Endothelial cell of umbilical vein (primary cell): ENCODE results near the gene SEMA7A. TPM values are rescaled to one million over a fixed set of nuclear protein-coding genes. Genes with fewer than 3 reads are reported as not detected.

Source experiments
- BruUV-seq: library from RNA; stranded (reverse); fragments of 400-500 nt; replicated peaks from 2 replicates; lab custom pipeline; 2021; lab: Mats Ljungman, UMichigan
- CTCF ChIA-PET: fragments of 300-600, 350-600 bp; sonication (Branson Sonifier 250); formaldehyde crosslinking; loops from one replicate; lab custom pipeline; 2021; ENCODE audit warnings: antibody characterized with exemption, inconsistent platforms; lab: Charles Lee
- POLR2A ChIA-PET: fragments of 300-600, 350-600 bp; sonication (Branson Sonifier 250); formaldehyde crosslinking; loops from one replicate; lab custom pipeline; 2021; ENCODE audit warnings: antibody characterized with exemption, inconsistent platforms; lab: Charles Lee
- DNase-seq: peaks from one replicate; pipeline ENCODE4 v3.0.0-alpha.2; 2011; ENCODE audit warnings: low read depth, low spot score
- FAIRE-seq: peaks from 2 replicates; lab custom pipeline; 2011; peaks lifted over from hg19 to GRCh38; lab: Jason Lieb, UNC
- H2AFZ ChIP-seq: 2 replicates; pipeline ENCODE4 v1.6.0; 2012; ENCODE audit warnings: low read depth, low read length, control low read depth, inconsistent platforms
- H3K27ac ChIP-seq: 2 replicates; pipeline ENCODE4 v1.5.1; 2011; ENCODE audit warnings: low read depth, mild to moderate bottlenecking, control low read depth, low read length, moderate library complexity; ENCODE audit not compliant: insufficient read depth
- H3K27me3 ChIP-seq, 2 experiments: 2 replicates each; pipeline versions ENCODE4 v1.6.0 to v1.6.1; 2011; ENCODE audit warnings: low read length in 2 of 2, mixed read lengths in 1 of 2; ENCODE audit not compliant: control insufficient read depth in 2 of 2, insufficient read depth in 2 of 2
- H3K36me3 ChIP-seq, 2 experiments: 2 replicates in 1 of 2; 3 replicates in 1 of 2; pipeline ENCODE4 v1.5.1; 2011; ENCODE audit warnings: low read length in 2 of 2, mild to moderate bottlenecking in 1 of 2, moderate library complexity in 1 of 2; ENCODE audit not compliant: control insufficient read depth in 2 of 2, insufficient read depth in 2 of 2; ENCODE audit errors: extremely low read depth in 1 of 2
- H3K4me1 ChIP-seq: 3 replicates; pipeline ENCODE4 v1.5.1; 2011; ENCODE audit warnings: mild to moderate bottlenecking, low read length; ENCODE audit not compliant: control insufficient read depth, insufficient read depth; ENCODE audit errors: extremely low read depth
- H3K4me2 ChIP-seq: 2 replicates; pipeline ENCODE4 v1.6.1; 2011; ENCODE audit warnings: low read length, control low read depth, mixed read lengths; ENCODE audit not compliant: insufficient read depth
- H3K4me3 ChIP-seq, 3 experiments: fragments of 200-600 bp in 1 of 3; sonication (generic), shearing (Covaris generic) in 1 of 3; replicated peaks in 1 of 3; 2 replicates each; pipeline ENCODE4 v1.5.1; 2011 to 2016; ENCODE audit warnings: control low read depth in 3 of 3, low read length in 3 of 3, mild to moderate bottlenecking in 2 of 3, inconsistent platforms in 1 of 3, low read depth in 1 of 3, moderate library complexity in 1 of 3; ENCODE audit not compliant: insufficient read depth in 1 of 3
- H3K79me2 ChIP-seq: 2 replicates; pipeline ENCODE4 v1.6.0; 2012; ENCODE audit warnings: low read length, inconsistent platforms; ENCODE audit not compliant: control insufficient read depth, insufficient read depth
- H3K9ac ChIP-seq: replicated peaks from 2 replicates; pipeline ENCODE3; 2011; ENCODE audit warnings: low read length, control low read depth; ENCODE audit not compliant: insufficient read depth; ENCODE audit errors: extremely low read depth
- H3K9me1 ChIP-seq: replicated peaks from 3 replicates; pipeline ENCODE4 v1.6.0; 2011; ENCODE audit warnings: mild to moderate bottlenecking, low read length; ENCODE audit not compliant: control insufficient read depth, insufficient read depth; ENCODE audit errors: extremely low read depth
- H3K9me3 ChIP-seq: replicated peaks from 2 replicates; pipeline ENCODE4 v1.5.1; 2012; ENCODE audit warnings: low read length, inconsistent platforms; ENCODE audit not compliant: control insufficient read depth, insufficient read depth
- H4K20me1 ChIP-seq: replicated peaks from 2 replicates; pipeline ENCODE3; 2011; ENCODE audit warnings: mild to moderate bottlenecking, low read length; ENCODE audit not compliant: control insufficient read depth, insufficient read depth; ENCODE audit errors: extremely low read depth
- EZH2 ChIP-seq: IDR thresholded peaks from 2 replicates; pipeline ENCODE4 v1.6.1; 2012; ENCODE audit warnings: borderline replicate concordance, low read depth, mild to moderate bottlenecking, moderate library complexity, low read length, inconsistent platforms; ENCODE audit not compliant: severe bottlenecking
- FOS ChIP-seq: IDR thresholded peaks from 2 replicates; pipeline ENCODE4 v1.6.1; 2011; ENCODE audit warnings: mild to moderate bottlenecking, low read length, moderate library complexity, borderline replicate concordance; ENCODE audit not compliant: insufficient read depth
- GATA2 ChIP-seq: IDR thresholded peaks from 2 replicates; pipeline ENCODE4 v1.7.0; 2011; ENCODE audit warnings: low read depth, mild to moderate bottlenecking, moderate library complexity, mixed read lengths, low read length; ENCODE audit not compliant: insufficient read length, insufficient read depth
- JUN ChIP-seq: IDR thresholded peaks from 2 replicates; pipeline ENCODE4 v1.6.1; 2011; ENCODE audit warnings: borderline replicate concordance, low read depth; ENCODE audit not compliant: insufficient read length, insufficient read depth
- MYC ChIP-seq: IDR thresholded peaks from one replicate; pipeline ENCODE4 v1.6.1; 2011; ENCODE audit warnings: mild to moderate bottlenecking, low read depth, low read length
- POLR2A ChIP-seq: IDR thresholded peaks from 2 replicates; pipeline ENCODE4 v1.6.1; 2012; ENCODE audit warnings: low read depth, mild to moderate bottlenecking, control low read depth, low read length
- POLR2AphosphoS5 ChIP-seq: IDR thresholded peaks from 2 replicates; pipeline ENCODE4 v1.6.1; 2012; ENCODE audit warnings: low read depth, mild to moderate bottlenecking, control low read depth, low read length, moderate library complexity; ENCODE audit not compliant: insufficient read depth
- dilution Hi-C: fragments of 300-500 bp; cut with MboI; formaldehyde crosslinking; loops from one replicate; pipeline ENCODE4 v1.15.0; 2019; ENCODE audit warnings: low sequenced_read_pairs; ENCODE audit not compliant: extremely low pct_ligation_motif_present
- intact Hi-C: fragments of 100-400 bp; cut with micrococcal nuclease; formaldehyde crosslinking; loops from one replicate; pipeline ENCODE4 v1.10.0; 2022
- polyA plus RNA-seq, 4 experiments: library from polyadenylated mRNA; depleted of rRNA in 3 of 4; stranded (reverse) in 3 of 4; unstranded in 1 of 4; fragments of >200 nt; gene quantifications; 2 replicates each; pipeline versions ENCODE4 v1.2.1 to v1.2.3, GENCODE V29; 2011 to 2012; ENCODE audit warnings: missing spikeins in 1 of 4
- total RNA-seq: library from RNA; stranded (reverse); gene quantifications from 2 replicates; pipeline ENCODE4 v1.2.3, GENCODE V29; 2021
- TF ChIP-seq, protein P1 (sequence below), 2 donors: IDR thresholded peaks; 1 replicate in 1 of 2; 2 replicates in 1 of 2; pipeline ENCODE4 v1.5.1; 2011; ENCODE audit warnings: low read length in 2 of 2, mild to moderate bottlenecking in 2 of 2, moderate library complexity in 2 of 2, control low read depth in 1 of 2, inconsistent platforms in 1 of 2, low read depth in 1 of 2; ENCODE audit not compliant: insufficient read depth in 1 of 2; ENCODE audit errors: extremely low read depth in 1 of 2
- TF ChIP-seq, protein P2 (sequence below): IDR thresholded peaks from 2 replicates; pipeline ENCODE4 v1.6.1; 2011; ENCODE audit not compliant: insufficient read depth, insufficient read length

The SEMA7A gene
- total and polyA plus RNA-seq, 2 donors (not counting 3 experiments of a cell fraction or from before 2014, with no cell fraction given) = 1.7 to 2.0 TPM

DNA sequence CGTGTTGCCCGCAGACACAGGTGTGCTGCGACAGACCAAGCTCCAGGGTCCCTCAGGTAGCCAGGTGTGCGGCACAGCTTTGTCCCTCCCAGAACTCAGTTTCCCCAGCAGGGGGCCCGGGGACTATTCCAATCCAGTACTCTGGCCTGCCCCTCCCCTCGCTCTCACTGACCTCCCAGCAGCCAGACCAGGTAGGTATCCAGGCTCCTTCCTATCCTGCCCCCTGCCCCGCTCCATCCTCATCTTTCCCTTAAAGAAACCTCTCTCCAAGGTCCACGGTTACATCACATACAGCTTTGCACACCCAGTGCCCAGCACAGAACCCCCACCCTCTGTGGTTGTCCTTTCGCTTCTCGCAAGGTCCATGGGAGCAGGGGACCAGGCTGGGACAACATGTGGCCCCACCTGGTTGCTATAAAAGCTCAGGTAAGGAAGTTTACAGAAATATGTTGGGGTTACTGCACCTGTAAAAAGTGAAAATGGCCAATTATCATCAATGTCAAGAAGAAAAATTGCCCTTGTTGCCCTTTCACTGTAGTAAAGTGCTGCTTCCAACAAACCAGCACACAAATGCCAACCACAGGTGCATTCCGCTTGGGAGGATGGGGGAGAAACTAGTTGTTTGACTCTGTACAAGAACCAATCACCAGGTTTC lies 59.0 kb downstream of the SEMA7A start:
- Histone ChIP-seq H3K79me2 (no peaks in the 10 kb centered on the region), H3K9me1 (no peaks in the 10 kb centered on the region), H3K27me3 (peaks cover 11 to 24% of the 10 kb centered on the region in 2 experiments), H3K4me3 (no peak overlapping the region), H2AFZ (peak overlapping the region; percentile 52), H3K4me1 (peaks cover 11% of the 10 kb centered on the region), H4K20me1 (no peaks in the 10 kb centered on the region), H3K27ac (no peak overlapping the region), H3K4me2 (peak overlapping the region; percentile 79), H3K36me3 (no peaks in the 10 kb centered on the region), H3K9me3 (no peaks in the 10 kb centered on the region), H3K9ac (no peak overlapping the region)
- ChIA-PET CTCF (interaction anchor here (0.6 to 7.9 kb wide), 8 partner anchors 10 to 395 kb away, joined by 3 to 60 read pairs (median 6); partner anchors contain the start of gene SEMA7A), POLR2A (no interaction called here)
- no TSS peak for BruUV-seq
- dilution Hi-C loops = no loop called here
- TF ChIP-seq, protein P1, sequence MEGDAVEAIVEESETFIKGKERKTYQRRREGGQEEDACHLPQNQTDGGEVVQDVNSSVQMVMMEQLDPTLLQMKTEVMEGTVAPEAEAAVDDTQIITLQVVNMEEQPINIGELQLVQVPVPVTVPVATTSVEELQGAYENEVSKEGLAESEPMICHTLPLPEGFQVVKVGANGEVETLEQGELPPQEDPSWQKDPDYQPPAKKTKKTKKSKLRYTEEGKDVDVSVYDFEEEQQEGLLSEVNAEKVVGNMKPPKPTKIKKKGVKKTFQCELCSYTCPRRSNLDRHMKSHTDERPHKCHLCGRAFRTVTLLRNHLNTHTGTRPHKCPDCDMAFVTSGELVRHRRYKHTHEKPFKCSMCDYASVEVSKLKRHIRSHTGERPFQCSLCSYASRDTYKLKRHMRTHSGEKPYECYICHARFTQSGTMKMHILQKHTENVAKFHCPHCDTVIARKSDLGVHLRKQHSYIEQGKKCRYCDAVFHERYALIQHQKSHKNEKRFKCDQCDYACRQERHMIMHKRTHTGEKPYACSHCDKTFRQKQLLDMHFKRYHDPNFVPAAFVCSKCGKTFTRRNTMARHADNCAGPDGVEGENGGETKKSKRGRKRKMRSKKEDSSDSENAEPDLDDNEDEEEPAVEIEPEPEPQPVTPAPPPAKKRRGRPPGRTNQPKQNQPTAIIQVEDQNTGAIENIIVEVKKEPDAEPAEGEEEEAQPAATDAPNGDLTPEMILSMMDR (IDR thresholded peaks at IDR 0.05; ENCODE audit: extremely low read depth in 1 of 2, insufficient read depth in 1 of 2, low read depth in 1 of 2, low read length in 2 of 2) = no peak
- no peak for TF ChIP-seq EZH2
- TF ChIP-seq JUN = no peak
- TF ChIP-seq, protein P2, sequence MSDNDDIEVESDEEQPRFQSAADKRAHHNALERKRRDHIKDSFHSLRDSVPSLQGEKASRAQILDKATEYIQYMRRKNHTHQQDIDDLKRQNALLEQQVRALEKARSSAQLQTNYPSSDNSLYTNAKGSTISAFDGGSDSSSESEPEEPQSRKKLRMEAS = no peak
- TF ChIP-seq POLR2AphosphoS5 = no peak
- no peak for TF ChIP-seq POLR2A
- no peak for TF ChIP-seq GATA2
- TF ChIP-seq MYC = no peak
- TF ChIP-seq FOS = no peak
- FAIRE-seq = no peak
- intact Hi-C loops = loop anchor here (1.0 kb wide), 6 partner anchors 59 to 394 kb away; partner anchors contain the start of gene SEMA7A
- DNase-seq = no peak
